Ovary (tissue), 3 donors: ENCODE results near the gene GOLGA6D.
"Not testable (repeated sequence)": the region's sequence is repeated elsewhere in the genome, so short reads cannot be mapped to it uniquely, and the experiment has no call there.

Experiments
- CTCF ChIP-seq, 3 donors: fragments of 450-650 bp in 2 of 3; fragments of 200-600 bp in 1 of 3; IDR thresholded peaks; one replicate each; pipeline versions ENCODE4 v1.5.1 to v1.8.0; 2016 to 2022; ENCODE audit warnings: antibody characterized with exemption in 3 of 3, mild to moderate bottlenecking in 1 of 3
- EP300 ChIP-seq: sonication (generic); formaldehyde crosslinking; IDR thresholded peaks from one replicate; pipeline ENCODE4 v1.6.1; 2017; ENCODE audit warnings: antibody characterized with exemption
- POLR2A ChIP-seq: fragments of 450-650 bp; IDR thresholded peaks from one replicate; pipeline ENCODE4 v1.6.1; 2017; ENCODE audit warnings: antibody characterized with exemption, mild to moderate bottlenecking, moderate library complexity
- donor health status: DM: no; HTN: no; CAD: no.

GRCh38 chr15:75343953-75344352 lies 61.3 kb downstream of the GOLGA6D start:
- TF ChIP-seq CTCF (IDR thresholded peaks at IDR 0.05); POLR2A; EP300: not testable (repeated sequence)
